Mammary epithelial cell (primary cell): Measurements from ENCODE around the gene CYP27A1.

Source experiments
- EZH2 ChIP-seq: IDR thresholded peaks from 2 replicates; pipeline ENCODE4 v1.6.1; 2012; ENCODE audit warnings: low read length, inconsistent platforms, borderline replicate concordance
- TF ChIP-seq, protein P1 (sequence below), 2 donors: IDR thresholded peaks in 1 of 2; conservative IDR thresholded peaks in 1 of 2; 2 replicates each; pipeline ENCODE4 v1.5.1; 2011 to 2012; ENCODE audit warnings: inconsistent platforms in 2 of 2, low read length in 2 of 2, mild to moderate bottlenecking in 2 of 2, control low read depth in 1 of 2, low read depth in 1 of 2; ENCODE audit not compliant: insufficient read depth in 1 of 2; ENCODE audit errors: extremely low read depth in 1 of 2

DNA sequence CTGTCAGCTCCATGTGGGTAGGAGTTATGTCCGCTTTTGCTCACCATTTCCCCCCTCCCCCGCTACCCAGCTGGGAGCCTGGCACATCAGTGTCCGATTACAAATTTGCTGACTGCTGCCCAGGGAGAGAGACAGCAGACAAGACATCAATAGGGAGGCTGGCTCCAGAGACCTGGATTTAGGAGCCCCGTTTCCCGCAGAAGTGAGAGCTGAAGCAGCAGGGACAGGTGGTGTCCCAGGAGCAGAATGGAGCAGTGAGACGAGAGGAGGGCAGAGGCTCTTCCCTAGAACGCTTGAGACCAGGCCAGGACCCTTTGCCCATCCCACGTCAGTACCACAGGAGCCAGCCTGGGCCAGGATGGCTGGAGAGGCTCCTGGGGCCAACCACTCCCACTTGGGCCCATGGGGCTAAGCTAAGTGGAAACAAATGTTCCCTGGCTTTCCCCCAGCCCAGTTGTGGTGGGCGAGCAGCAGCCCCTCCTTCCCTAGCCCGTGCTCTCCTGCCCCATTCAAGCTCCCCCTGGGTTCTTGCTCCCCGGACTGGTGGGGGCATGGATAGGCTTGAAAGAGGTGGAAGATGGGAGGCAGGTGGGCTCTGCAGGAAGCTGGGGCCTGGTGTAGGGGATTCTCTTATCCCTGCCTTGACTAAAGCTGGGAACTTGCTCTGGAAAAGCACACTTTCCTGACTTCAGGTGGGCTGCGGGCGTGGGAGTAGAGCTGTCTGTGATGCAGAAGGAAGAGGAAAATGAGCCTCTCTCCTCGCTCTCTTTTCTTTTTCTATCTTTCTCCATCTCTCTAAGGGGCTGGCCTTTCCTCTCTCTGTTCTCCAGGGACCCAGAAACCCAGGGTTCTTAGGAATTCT is 73.6 kb downstream of the CYP27A1 start:
- TF ChIP-seq, protein P1, sequence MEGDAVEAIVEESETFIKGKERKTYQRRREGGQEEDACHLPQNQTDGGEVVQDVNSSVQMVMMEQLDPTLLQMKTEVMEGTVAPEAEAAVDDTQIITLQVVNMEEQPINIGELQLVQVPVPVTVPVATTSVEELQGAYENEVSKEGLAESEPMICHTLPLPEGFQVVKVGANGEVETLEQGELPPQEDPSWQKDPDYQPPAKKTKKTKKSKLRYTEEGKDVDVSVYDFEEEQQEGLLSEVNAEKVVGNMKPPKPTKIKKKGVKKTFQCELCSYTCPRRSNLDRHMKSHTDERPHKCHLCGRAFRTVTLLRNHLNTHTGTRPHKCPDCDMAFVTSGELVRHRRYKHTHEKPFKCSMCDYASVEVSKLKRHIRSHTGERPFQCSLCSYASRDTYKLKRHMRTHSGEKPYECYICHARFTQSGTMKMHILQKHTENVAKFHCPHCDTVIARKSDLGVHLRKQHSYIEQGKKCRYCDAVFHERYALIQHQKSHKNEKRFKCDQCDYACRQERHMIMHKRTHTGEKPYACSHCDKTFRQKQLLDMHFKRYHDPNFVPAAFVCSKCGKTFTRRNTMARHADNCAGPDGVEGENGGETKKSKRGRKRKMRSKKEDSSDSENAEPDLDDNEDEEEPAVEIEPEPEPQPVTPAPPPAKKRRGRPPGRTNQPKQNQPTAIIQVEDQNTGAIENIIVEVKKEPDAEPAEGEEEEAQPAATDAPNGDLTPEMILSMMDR (conservative IDR thresholded peaks at IDR 0.05 in 1 of 2, IDR thresholded peaks at IDR 0.05 in 1 of 2; ENCODE audit: extremely low read depth in 1 of 2, insufficient read depth in 1 of 2, low read depth in 1 of 2, low read length in 2 of 2) = no peak
- TF ChIP-seq EZH2 = no peak
